ENCODE data around the gene BRAF. TPM values are rescaled to one million over a fixed set of nuclear protein-coding genes. Genes with fewer than 3 reads are reported as not detected.

The BRAF gene
- total and polyA plus RNA-seq, 2 donors (not counting 3 experiments of a cell fraction or from before 2014, with no cell fraction given), result 6.6 to 26.2 TPM

GRCh38 chr7:140678816-140679130 is 246.0 kb downstream of the BRAF start:
- FAIRE-seq, result no peak
- H3K9me3 ChIP-seq (replicated peaks; ENCODE audit: control insufficient read depth, insufficient read depth, low read length), result no peaks in the 10 kb centered on the region
- TF ChIP-seq FOS (IDR thresholded peaks at IDR 0.05; ENCODE audit: borderline replicate concordance, insufficient read depth, low read length) (no peak), CTCF (IDR thresholded peaks at IDR 0.05; ENCODE audit: extremely low read depth in 1 of 2, insufficient read depth in 1 of 2, low read depth in 1 of 2, low read length in 2 of 2) (no peak), JUN (IDR thresholded peaks at IDR 0.05; ENCODE audit: borderline replicate concordance, insufficient read depth, insufficient read length, low read depth) (no peak), POLR2A (IDR thresholded peaks at IDR 0.05; ENCODE audit: low read depth, low read length) (no peak), MYC (IDR thresholded peaks at IDR 0.05; ENCODE audit: low read depth, low read length) (no peak)
- H3K9ac ChIP-seq (replicated peaks; ENCODE audit: extremely low read depth, insufficient read depth, low read length), result no peak overlapping the region
- H3K27ac ChIP-seq (ENCODE audit: insufficient read depth, low read depth, low read length), result no peak overlapping the region
- no peaks in the 10 kb centered on the region for H3K27me3 ChIP-seq (ENCODE audit: control insufficient read depth in 2 of 2, insufficient read depth in 2 of 2, low read length in 2 of 2)
- intact Hi-C loops (cut with micrococcal nuclease) (loop anchor here (5.0 to 10.0 kb wide), 2 partner anchors 244 to 976 kb away; partner anchors contain the start of gene BRAF), dilution Hi-C loops (cut with MboI; ENCODE audit: extremely low pct_ligation_motif_present, low sequenced_read_pairs) (no loop called here)
- peaks cover 4% of the 10 kb centered on the region for H3K4me1 ChIP-seq (ENCODE audit: control insufficient read depth, extremely low read depth, insufficient read depth, low read length)
- no peak overlapping the region for H3K4me3 ChIP-seq (replicated peaks in 1 of 3; ENCODE audit: insufficient read depth in 1 of 3, low read depth in 1 of 3, low read length in 3 of 3)
- H4K20me1 ChIP-seq (replicated peaks; ENCODE audit: control insufficient read depth, extremely low read depth, insufficient read depth, low read length), result no peaks in the 10 kb centered on the region
- ChIA-PET POLR2A (interaction anchor here (0.5 kb wide), 1 partner anchor 236 kb away, joined by 8 read pairs; no protein-coding TSS in a partner anchor), CTCF (interaction anchor here (1.0 to 1.1 kb wide), 2 partner anchors 132 to 971 kb away, joined by 3 read pairs; no protein-coding TSS in a partner anchor)
- H3K4me2 ChIP-seq (ENCODE audit: insufficient read depth, low read length), result no peak overlapping the region
- H3K79me2 ChIP-seq (ENCODE audit: control insufficient read depth, insufficient read depth, low read length), result no peaks in the 10 kb centered on the region
- no TSS peak for BruUV-seq (replicated peaks)
- H3K36me3 ChIP-seq (ENCODE audit: control insufficient read depth in 2 of 2, extremely low read depth in 1 of 2, insufficient read depth in 2 of 2, low read length in 2 of 2), result peaks cover 0 to 7% of the 10 kb centered on the region in 2 experiments
- H3K9me1 ChIP-seq (replicated peaks; ENCODE audit: control insufficient read depth, extremely low read depth, insufficient read depth, low read length), result no peaks in the 10 kb centered on the region
- no peak for DNase-seq (ENCODE audit: low read depth, low spot score)
- no peak overlapping the region for H2AFZ ChIP-seq (ENCODE audit: low read depth, low read length)

Data from endothelial cell of umbilical vein (primary cell).